ACHN (cell line): ENCODE data around the gene THSD4.

Experiments
- DNase-seq: peaks from one replicate; pipeline ENCODE4 v3.0.0-alpha.2; 2015
- in situ Hi-C: cut with HindIII; loops from 2 replicates; pipeline ENCODE4 v1.10.0; 2017; ENCODE audit warnings: low sequenced_read_pairs, low pct_ligation_motif_present, low pct_unique_long_range_greater_than_20kb

The THSD4 gene

DNA sequence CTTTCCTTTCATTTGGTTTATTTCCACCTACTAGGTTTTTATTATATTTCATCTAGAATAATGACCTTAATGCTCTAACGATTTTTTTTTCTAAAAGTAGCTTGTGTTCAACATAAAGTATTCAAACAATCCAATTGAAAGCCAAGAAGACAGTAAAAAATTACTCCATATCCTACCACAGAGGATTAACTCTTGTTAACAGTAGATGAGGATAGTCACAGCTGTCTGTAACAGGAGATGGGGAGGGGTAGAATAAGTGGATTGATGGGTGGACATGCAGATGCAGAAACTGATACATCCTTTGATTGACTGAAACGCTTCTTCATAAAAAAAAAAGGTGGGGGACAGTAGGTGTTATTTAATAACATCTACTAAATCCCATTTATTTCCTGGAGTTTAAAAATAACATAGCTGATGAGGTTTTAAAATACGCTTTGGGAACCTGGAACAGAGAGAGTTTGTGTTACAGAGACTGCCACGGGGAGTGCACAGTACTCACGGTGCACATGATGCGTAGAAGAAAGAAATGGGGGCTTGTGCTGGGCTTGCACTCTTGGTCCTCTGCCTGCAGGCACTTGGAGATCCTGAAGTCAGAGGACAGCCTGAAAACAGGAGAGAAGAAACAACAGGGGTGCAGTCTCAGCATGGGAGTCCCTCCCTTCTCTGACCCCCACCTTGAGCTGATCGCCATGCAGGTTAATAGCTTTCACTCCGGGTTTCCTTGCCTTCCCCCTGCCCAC lies 226.7 kb downstream of the THSD4 start:
- in situ Hi-C loops: no loop called here
- no peak for DNase-seq

DNA sequence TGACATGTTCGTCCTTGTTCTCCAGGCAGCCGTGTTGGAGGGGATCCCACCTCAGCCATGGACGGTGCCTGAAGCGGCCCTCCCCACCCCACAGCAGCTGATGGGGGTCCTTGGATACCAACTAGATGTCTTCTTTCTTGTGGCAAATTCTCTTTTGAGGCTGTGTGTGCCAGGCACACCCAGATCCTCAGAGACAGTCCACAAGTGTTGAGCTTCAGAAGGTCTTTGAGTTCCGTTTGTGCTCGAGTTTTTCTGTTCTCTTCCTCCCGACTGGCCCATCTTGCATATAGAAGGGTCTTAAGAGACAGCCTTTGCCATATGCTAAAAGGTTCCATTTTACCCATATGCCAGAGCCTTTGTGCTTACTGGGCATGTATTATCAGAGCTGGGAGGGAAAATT lies 227.4 kb downstream of the THSD4 start:
- DNase-seq: no peak
- in situ Hi-C loops: no loop called here

DNA sequence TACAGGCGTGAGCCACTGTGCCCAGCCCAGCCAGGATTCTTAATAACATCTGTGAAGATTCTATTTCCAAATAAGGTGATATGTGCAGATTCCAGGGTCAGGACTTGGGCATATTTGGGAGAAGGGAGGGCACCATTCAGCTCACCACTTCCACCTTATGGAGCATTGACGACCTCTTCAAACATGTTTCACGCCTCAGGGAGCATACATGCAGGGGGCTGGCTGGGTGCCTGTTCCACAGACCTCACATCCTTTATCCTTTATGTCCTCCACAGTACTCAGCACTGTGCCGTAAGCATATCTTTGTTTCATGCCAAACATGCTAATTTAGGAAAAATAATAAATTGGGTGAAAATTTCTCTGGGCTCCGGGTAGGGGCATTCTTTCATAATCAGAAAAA lies 229.0 kb downstream of the THSD4 start:
- in situ Hi-C loops: no loop called here

DNA sequence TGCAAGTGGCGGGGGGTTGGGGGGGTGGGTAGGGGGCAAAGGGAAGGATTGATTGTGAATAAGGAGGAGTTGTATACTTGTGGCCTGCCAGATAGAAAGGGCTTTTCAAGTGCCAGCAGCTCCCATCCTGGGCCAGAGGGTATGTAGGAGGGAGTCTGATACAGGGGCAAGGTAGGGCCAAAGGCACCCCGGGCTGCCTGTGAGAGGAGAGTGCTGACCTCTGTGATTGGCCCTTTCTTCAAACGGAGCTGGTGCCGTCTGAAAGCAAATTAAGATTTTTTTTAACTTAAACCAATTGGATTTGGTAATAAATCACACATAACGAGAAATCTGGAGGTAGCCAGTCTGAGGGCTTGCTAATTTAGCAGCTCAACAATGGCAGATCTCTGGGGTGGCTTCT lies 229.9 kb downstream of the THSD4 start:
- in situ Hi-C loops: no loop called here
- DNase-seq: no peak

More for the DNA sequence above, 229.0 kb downstream of the THSD4 start:
- no peak for DNase-seq

DNA sequence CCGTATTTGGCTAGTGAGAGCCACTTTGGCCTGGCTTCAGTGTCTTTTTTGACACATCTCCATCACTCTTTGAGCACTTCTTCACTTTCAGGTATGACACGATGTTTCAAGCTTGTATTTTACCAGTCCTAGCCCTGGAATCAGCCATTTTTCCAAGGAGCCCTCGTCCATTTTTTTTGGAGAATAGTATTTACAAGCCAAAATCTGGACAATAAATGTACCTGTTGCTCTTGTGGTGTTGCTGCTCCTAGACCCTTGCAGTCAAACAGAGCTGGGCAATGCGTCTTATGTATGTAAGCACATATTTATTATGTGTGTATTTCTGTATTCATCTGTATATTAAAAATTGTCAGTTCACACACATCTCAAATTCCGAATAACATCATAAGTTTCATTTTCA lies 231.2 kb downstream of the THSD4 start:
- in situ Hi-C loops: no loop called here
- no peak for DNase-seq

DNA sequence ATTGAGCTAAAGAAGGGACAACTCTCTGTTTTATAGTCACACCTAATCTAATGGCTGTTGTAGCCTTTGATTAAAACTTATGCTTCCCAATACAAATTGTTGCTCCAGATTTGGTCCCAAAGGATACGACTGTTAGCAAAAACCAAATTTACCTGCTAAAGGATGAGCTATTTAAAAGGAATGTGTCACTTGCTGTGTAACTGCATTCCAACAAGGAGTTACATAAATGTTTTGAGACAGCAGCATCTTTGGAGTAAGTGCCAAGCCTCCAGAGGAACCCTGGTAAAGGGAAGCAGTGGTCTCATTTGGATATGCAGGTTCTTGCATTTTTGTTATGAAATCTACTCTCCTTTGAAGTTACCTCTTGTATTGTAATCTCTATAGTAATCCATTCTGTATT lies 233.3 kb downstream of the THSD4 start:
- in situ Hi-C loops: no loop called here
- no peak for DNase-seq

DNA sequence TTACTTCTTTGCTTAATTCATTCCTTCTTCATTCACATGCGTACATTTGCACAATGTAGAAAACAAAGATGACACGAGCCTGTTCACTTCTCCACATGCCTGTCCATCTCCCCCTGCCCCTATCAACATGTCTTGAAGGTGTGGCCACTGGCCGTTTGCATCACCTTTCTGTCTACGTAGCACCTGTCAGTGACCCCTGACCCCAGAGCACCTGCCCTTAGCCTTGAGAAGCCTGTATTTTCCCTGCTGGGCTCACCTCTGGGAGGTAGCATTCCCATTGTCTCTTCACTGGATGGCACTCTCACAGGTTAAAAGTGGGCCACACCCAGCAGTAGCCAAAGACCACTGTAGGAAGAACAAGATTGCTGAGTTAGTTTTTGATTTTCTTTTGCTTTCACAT lies 234.1 kb downstream of the THSD4 start:
- in situ Hi-C loops: no loop called here
- DNase-seq: no peak

DNA sequence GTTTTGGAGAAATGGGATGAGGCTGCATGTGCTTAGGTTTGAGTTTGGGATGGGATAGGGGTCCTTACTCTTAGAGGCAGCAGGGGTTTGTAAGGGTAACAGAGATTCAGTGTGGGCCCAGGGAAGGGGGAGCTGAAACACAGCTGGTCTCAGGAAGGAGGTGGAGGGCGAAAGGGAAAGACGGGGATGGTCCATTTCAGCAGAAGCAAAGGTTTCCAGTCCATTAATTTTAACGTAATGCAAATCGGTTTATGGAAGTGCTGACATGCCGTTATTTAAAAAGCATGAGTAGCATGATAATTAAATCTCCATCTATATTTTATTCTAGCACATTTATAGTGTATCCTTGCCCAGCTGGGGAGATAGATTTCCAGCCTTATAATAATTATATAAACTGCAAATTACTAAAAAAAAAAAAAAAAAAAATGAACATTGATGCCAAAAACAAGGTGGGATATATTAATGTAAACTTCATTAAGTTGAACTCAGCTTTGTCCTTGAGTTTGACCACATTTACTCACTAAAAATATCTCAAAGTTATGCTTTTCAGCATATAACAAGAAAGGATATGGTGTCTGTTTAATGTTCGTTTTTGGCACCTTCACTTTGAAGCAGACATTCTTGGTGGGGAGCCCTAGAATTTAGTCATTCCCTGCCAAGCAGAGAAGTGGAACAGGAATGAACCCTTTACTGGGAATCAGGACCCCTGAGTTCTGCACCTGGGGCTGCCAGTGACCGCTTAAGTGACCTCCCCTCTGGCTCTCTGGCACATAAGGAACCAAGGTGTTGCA lies 234.7 kb downstream of the THSD4 start:
- no peak for DNase-seq
- in situ Hi-C loops: no loop called here

DNA sequence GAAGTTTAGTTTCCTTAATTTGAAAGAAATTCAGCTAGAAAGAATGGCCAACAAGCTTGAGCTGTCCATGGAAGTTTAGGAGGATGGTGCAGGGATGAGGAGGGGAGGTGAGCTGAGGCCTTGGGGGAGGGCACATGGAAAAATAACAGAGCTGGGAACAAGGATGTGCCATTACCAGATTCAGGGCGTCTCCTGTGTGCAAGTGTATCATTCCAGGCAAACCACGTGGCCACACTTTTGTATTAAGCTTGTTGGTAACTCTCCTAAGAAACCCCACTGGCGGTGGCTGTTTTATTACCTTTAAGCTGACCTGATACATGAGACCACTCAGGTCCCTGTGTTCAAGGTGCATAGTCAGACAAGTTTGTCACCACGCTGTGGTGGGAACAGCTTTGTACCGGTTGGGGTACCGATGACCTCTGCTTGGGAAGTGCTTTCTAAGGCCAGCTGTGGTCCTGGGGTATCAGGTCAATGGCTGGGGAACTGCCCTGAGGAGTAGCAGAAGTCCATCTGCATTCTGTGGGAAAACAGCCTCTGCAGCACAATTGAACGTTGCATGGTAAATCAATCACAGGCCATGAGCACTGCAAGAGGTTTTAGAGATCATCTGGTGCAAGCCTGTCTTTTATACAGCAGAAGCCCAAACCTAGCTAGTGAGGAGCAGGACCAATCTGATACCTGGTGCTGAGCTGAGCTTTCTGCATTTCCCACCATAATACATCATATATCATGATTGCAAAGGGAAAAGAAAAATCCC lies 235.5 kb downstream of the THSD4 start:
- in situ Hi-C loops: no loop called here
- no peak for DNase-seq

DNA sequence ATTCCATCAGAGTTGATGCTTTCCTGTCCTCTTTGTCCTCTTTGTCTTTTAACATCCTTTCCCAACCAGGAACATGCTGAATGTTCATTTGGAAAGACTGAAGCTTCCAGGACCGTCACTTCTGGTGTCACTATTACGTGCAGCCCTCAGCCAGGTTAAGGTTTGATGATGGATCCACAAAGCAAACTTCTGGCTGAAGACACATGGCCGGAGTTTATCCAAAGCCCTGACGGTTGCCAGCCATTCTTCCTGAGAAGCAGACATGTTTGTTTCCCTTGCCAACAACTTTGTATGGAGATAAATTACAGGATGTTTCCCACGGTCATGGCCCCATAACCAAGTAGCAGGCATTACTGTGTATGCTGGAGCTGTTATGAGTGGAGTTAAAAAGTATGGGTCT lies 236.9 kb downstream of the THSD4 start:
- in situ Hi-C loops: no loop called here

DNA sequence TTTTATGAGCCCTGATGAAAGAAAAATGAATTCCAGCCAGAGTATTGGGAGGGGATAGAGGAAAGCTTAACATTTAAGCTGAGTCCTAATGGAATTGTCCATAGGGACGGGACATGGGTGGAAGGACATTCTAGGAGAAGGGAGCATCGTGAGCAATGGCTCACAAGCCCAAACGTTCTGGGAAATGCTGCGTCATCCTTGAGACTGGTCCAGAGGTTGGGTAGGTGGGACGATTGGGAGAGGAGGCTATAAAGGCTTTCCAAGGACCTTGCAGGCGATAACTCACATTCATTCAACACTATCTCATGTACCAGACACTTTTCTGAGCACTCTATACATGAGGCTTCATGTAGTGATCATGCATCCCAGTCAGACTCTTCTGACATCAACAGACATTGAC lies 237.5 kb downstream of the THSD4 start:
- in situ Hi-C loops: no loop called here
- DNase-seq: no peak

More for the DNA sequence above, 236.9 kb downstream of the THSD4 start:
- DNase-seq: no peak

DNA sequence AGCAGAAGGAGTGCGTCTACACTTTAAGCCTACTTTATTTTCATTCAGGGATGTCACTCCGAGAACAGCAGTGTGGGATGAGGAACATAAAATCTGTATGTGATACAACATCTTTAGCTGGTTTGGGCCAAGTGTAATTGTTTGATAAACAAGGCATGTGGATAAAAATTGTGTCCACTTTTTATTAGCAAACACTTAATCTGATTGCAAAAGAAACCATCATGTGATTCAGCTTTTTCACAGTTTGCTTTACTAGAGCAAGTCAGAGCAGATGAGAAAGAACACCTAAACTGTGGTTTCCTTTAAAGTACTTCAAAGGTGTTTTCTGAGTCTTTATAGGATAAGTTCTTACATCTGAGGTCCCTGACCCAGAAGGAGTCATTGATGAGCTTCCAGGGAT lies 237.9 kb downstream of the THSD4 start:
- DNase-seq: no peak
- in situ Hi-C loops: no loop called here

DNA sequence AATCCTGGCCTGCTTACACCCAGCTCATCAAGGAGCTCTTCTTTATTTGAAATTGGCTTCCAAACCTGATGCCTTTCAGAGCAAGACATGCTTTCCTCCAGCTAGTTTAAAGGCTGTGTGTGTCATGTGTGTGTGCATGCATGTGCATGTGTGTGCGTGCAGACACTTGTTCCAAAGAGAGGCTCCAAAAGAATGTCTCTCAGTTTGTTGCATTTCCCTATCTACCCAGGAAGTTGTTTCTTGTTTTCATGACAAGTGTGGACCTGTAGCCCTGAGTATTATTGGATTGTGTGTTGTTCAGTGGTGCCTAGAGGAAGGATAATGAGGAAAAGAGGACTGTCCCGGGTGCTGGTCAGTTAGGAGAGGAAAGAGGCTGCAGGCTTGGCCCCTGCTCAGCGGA lies 240.0 kb downstream of the THSD4 start:
- DNase-seq: no peak
- in situ Hi-C loops: no loop called here

DNA sequence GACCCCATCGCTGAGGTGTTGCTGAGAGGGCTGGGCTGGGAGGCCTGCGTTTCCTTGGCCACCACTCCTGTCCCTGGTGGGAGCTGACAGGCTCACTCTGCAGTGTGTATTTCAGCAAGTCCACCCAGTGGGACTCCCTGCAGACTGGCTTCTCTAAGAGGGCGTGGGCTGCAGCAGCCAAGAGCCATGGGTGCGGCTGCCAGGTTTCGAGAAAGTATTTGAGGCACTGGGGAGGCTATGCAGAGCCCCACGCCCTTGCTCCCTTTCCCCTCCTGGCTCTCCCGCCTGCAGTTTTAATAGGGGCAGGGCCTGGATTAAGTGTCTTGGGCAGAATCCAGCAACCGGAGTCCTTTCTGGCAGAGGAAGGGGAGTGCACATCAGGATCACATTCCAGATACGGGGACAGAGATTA lies 242.1 kb downstream of the THSD4 start:
- no peak for DNase-seq
- in situ Hi-C loops: no loop called here

DNA sequence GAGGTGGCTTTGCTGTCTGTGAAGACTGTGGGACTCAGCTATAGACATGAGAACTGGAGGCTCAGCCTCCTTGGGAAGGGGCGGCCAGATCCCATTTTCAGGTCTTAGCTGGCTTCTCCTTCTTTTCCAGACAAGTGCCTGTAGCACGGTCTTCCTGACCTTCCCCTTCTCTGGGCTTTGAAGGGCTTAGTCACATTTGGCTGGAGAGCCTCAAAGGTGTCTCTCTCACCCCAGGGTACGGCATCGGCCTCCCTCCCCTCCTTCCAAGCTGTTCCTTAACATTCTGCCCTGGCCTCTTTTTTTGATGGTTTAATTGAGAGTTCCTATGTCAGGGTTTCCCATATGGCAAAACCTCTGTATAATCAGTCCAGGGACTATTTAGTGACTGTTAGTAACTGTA lies 242.7 kb downstream of the THSD4 start:
- DNase-seq: no peak
- in situ Hi-C loops: no loop called here

DNA sequence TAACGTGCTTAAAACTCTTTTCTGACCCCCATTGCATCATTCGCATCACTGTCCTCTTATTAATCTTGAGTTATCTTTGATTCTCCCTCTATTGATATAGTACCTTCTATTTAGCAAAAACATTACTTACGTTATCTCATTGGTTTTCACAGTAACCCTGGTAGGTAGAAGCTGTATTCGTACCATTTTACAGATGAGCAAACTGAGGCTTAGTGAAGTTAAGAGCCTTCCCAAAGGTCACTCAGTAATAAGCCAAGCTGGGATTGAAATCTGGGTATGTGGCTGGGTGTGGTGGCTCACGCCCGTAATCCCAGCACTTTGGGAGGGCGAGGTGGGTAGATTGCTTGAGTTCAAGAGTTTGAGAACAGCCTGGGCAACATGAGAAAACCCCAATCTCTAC lies 244.0 kb downstream of the THSD4 start:
- in situ Hi-C loops: no loop called here

DNA sequence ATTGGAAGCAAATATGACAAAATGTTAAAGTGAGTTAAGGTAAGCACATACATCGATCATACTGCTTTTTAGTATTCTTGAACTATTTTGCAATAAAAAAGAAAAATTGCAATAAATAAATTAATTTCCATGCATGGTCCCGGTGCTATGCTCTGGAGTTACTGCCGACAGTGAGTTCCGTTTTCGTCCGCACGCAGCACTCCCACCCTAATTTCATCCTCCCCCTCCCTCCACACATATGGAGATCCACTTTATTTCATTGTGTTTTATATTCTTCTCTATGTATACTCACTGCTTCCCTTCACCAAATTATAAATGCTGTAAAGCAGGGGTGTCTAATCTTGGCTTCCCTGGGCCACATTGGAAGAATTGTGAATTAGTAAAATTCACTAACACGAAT lies 247.3 kb downstream of the THSD4 start:
- no peak for DNase-seq
- in situ Hi-C loops: no loop called here

More for the DNA sequence above, 244.0 kb downstream of the THSD4 start:
- DNase-seq: no peak

DNA sequence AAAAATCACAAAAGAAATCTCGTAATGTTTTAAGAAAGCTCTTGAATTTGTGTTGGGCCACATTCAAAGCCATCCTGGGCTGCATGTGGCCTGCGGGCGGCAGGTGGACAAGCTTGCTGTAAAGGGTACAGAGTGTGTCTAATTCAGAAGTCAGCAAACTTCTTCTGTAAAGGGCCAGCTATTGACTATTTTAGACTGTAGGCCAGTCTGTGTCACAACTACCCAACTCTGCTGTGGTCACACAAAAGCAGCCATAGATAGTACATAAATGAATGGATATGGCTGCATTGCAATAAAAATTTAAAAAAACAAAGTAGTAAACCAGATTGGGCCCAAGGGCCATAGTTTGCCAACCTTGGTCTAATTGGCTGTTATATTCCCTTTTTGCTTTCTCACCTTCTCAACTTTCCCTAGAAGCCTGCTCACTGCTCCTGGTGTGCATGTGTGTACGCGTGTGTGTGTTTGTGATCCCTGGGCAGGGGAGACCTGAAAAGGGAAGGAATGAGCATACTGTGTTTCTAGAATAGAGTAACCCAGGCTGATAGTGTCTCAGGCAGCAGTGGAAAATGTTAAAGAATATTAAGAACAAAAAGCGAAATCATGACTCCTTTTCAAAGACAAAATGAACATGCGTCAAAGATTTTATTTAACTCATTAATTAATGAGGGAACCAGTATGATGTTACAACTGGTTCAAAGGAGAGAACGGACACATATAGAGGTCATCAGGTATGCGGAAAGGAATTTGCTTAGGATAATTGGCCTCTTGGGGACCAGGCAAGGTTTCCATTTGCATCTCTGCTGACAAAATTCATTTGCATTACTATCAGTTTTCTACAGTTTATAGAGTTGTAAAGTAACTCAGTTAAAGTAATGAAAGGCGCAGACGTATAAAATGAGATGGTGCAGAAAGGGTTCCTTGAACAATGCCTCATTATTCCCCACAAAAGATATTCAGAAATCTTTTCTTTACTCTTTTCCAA lies 248.0 kb downstream of the THSD4 start:
- in situ Hi-C loops: no loop called here
- DNase-seq: no peak
